Smooth muscle cell (in vitro differentiated cells): ENCODE results near the gene CHRM4. TPM values are rescaled to one million over a fixed set of nuclear protein-coding genes. Genes with fewer than 3 reads are reported as not detected.

Source experiments
- DNase-seq: peaks from one replicate; lab custom pipeline; 2025; ENCODE audit not compliant: unreplicated experiment; lab: John Stamatoyannopoulos, UW
- H2AFZ ChIP-seq: fragments of 200-600 bp; sonication (generic); 2 replicates; pipeline ENCODE4 v1.6.0; 2016; ENCODE audit warnings: antibody characterized with exemption, low read depth, mild to moderate bottlenecking
- H3F3A ChIP-seq: fragments of 200-600 bp; sonication (generic); 2 replicates; pipeline ENCODE4 v1.6.0; 2017; ENCODE audit warnings: antibody characterized with exemption, low read depth
- H3K27ac ChIP-seq: fragments of 200-600 bp; sonication (generic); 2 replicates; pipeline ENCODE4 v1.5.1; 2016; ENCODE audit warnings: low read depth, mild to moderate bottlenecking
- H3K27me3 ChIP-seq: fragments of 200-600 bp; sonication (generic); 2 replicates; pipeline ENCODE4 v1.6.1; 2016; ENCODE audit warnings: low read depth, mild to moderate bottlenecking
- H3K36me3 ChIP-seq: fragments of 200-600 bp; sonication (generic); 2 replicates; pipeline ENCODE4 v1.5.1; 2016; ENCODE audit warnings: low read depth
- H3K4me1 ChIP-seq: fragments of 200-600 bp; sonication (generic); 2 replicates; pipeline ENCODE4 v1.5.1; 2016; ENCODE audit warnings: low read depth
- H3K4me2 ChIP-seq: fragments of 200-600 bp; sonication (generic); 2 replicates; pipeline ENCODE4 v1.6.0; 2016; ENCODE audit warnings: mild to moderate bottlenecking
- H3K4me3 ChIP-seq: fragments of 200-600 bp; sonication (generic); 2 replicates; pipeline ENCODE4 v1.5.1; 2016; ENCODE audit warnings: mild to moderate bottlenecking
- H3K79me2 ChIP-seq: fragments of 200-600 bp; sonication (generic); 2 replicates; pipeline ENCODE4 v1.6.0; 2016; ENCODE audit warnings: low read depth, mild to moderate bottlenecking
- H3K9ac ChIP-seq: fragments of 200-600 bp; sonication (generic); 2 replicates; pipeline ENCODE4 v1.6.0; 2016; ENCODE audit warnings: low read depth
- H3K9me3 ChIP-seq: fragments of 200-600 bp; sonication (generic); replicated peaks from 2 replicates; pipeline ENCODE4 v1.5.1; 2016; ENCODE audit warnings: low read depth
- H4K20me1 ChIP-seq: fragments of 200-600 bp; sonication (generic); 2 replicates; pipeline ENCODE4 v1.6.0; 2016; ENCODE audit warnings: low read depth
- CTCF ChIP-seq: fragments of 200-600 bp; sonication (generic); IDR thresholded peaks from 2 replicates; pipeline ENCODE4 v1.5.1; 2017; ENCODE audit warnings: borderline replicate concordance, mild to moderate bottlenecking, antibody characterized with exemption; ENCODE audit not compliant: insufficient read depth, poor library complexity, severe bottlenecking
- WGBS: methylation state at CpG from one replicate; pipeline ENCODE4 v1.1.7; 2016; ENCODE audit warnings: low lambda C conversion rate; 5-methylcytosine and 5-hydroxymethylcytosine counted together
- polyA plus RNA-seq: library from polyadenylated mRNA; unstranded; fragments of >200 nt; fragmentation: Nextera tagmentation; extraction: Ambion mirVana; gene quantifications from 2 replicates; pipeline ENCODE4 v1.2.1, GENCODE V29; 2016
- total RNA-seq: library from RNA; depleted of rRNA; stranded (reverse); fragments of >200 nt; gene quantifications from 2 replicates; pipeline ENCODE4 v1.2.3, GENCODE V29; 2014

The CHRM4 gene
- total and polyA plus RNA-seq, 2 experiments from 2014 or later = 4.7 to 20.0 TPM

GRCh38 chr11:46387919-46388618 lies 3.5 kb downstream of the CHRM4 start:
- Histone ChIP-seq H3K36me3 (no peaks in the 10 kb centered on the region), H3K4me1 (peaks cover 18% of the 10 kb centered on the region), H3K9me3 (no peaks in the 10 kb centered on the region), H3K79me2 (no peaks in the 10 kb centered on the region), H3F3A (no peaks in the 10 kb centered on the region), H2AFZ (no peak overlapping the region), H3K27ac (no peak overlapping the region), H3K4me2 (no peak overlapping the region), H3K9ac (no peak overlapping the region), H3K27me3 (peaks cover 34% of the 10 kb centered on the region), H4K20me1 (peaks cover 23% of the 10 kb centered on the region), H3K4me3 (no peak overlapping the region)
- no peak for DNase-seq
- WGBS = 53% methylated on average over 23 of the region's 24 CpGs
- no peak for TF ChIP-seq CTCF

GRCh38 chr11:46387456-46387855 lies 4.1 kb downstream of the CHRM4 start:
- H4K20me1 ChIP-seq = peaks cover 25% of the 10 kb centered on the region
- H3K27me3 ChIP-seq = peaks cover 34% of the 10 kb centered on the region
- H3K9ac ChIP-seq = no peak overlapping the region
- H3K4me1 ChIP-seq = peaks cover 21% of the 10 kb centered on the region
- DNase-seq = no peak
- no peak overlapping the region for H3K27ac ChIP-seq
- H3K4me2 ChIP-seq = no peak overlapping the region
- no peak overlapping the region for H2AFZ ChIP-seq
- 83% methylated on average over 5 of the region's 5 CpGs for WGBS
- H3K4me3 ChIP-seq = no peak overlapping the region
- no peaks in the 10 kb centered on the region for H3K36me3 ChIP-seq
- H3F3A ChIP-seq = no peaks in the 10 kb centered on the region
- H3K9me3 ChIP-seq = no peaks in the 10 kb centered on the region
- TF ChIP-seq CTCF = no peak
- no peaks in the 10 kb centered on the region for H3K79me2 ChIP-seq

- H3K27ac ChIP-seq = no peak overlapping the region
- no peak for TF ChIP-seq CTCF
These were observed 4.9 kb downstream of the CHRM4 start for GRCh38 chr11:46386674-46387073.

More at GRCh38 chr11:46386674-46387073, 4.9 kb downstream of the CHRM4 start:
- DNase-seq = no peak
- Histone ChIP-seq H3K9me3 (no peaks in the 10 kb centered on the region), H3K4me2 (no peak overlapping the region), H3K9ac (no peak overlapping the region), H4K20me1 (peaks cover 26% of the 10 kb centered on the region), H3F3A (no peaks in the 10 kb centered on the region), H3K36me3 (no peaks in the 10 kb centered on the region), H3K27me3 (peaks cover 34% of the 10 kb centered on the region), H3K4me1 (peaks cover 22% of the 10 kb centered on the region), H3K79me2 (no peaks in the 10 kb centered on the region), H2AFZ (no peak overlapping the region), H3K4me3 (no peak overlapping the region)
- 88% methylated on average over 4 of the region's 4 CpGs for WGBS
